HG02885 (cell line): ENCODE measurements around the gene MMS22L.

Experiments used
- ATAC-seq: cut with Tn5 transposase; IDR thresholded peaks from one replicate; pipeline ENCODE4 v1.9.1; 2021; ENCODE audit warnings: mild to moderate bottlenecking; ENCODE audit not compliant: unreplicated experiment, poor library complexity

MMS22L gene

GRCh38 chr6:97097068-97098047, 185.7 kb downstream of the MMS22L start:
- no peak for ATAC-seq

- ATAC-seq: no peak
These were observed 187.6 kb downstream of the MMS22L start for GRCh38 chr6:97095311-97095850.

GRCh38 chr6:97094376-97094775, 188.6 kb downstream of the MMS22L start:
- ATAC-seq: no peak

GRCh38 chr6:97092673-97093305, 190.2 kb downstream of the MMS22L start:
- ATAC-seq: no peak
